Liver (tissue), 9 donors: Measurements from ENCODE around the gene SMAP1. TPM values are rescaled to one million over a fixed set of nuclear protein-coding genes. Genes with fewer than 3 reads are reported as not detected.
"Not testable (repeated sequence)": the region's sequence is repeated elsewhere in the genome, so short reads cannot be mapped to it uniquely, and the experiment has no call there.

Experiments used
- DNase-seq: peaks from one replicate; pipeline ENCODE4 v3.0.0-alpha.2; 2017; ENCODE audit warnings: low spot score
- H3K27ac ChIP-seq, 2 donors: one replicate each; pipeline ENCODE4 v1.7.0; 2013; ENCODE audit warnings: inconsistent platforms in 2 of 2, low read length in 2 of 2, control low read depth in 1 of 2, low read depth in 1 of 2, mild to moderate bottlenecking in 1 of 2
- H3K27me3 ChIP-seq, 4 donors: one replicate each; pipeline versions ENCODE4 v1.6.1 to v1.7.0; 2013; ENCODE audit warnings: low read length in 3 of 4, inconsistent platforms in 1 of 4, mild to moderate bottlenecking in 1 of 4, moderate library complexity in 1 of 4; ENCODE audit not compliant: control insufficient read depth in 4 of 4, insufficient read depth in 4 of 4
- H3K36me3 ChIP-seq, 4 donors: one replicate each; pipeline versions ENCODE4 v1.6.1 to v1.7.0; 2013; ENCODE audit warnings: low read length in 3 of 4, mild to moderate bottlenecking in 3 of 4, low read depth in 1 of 4, moderate library complexity in 1 of 4; ENCODE audit not compliant: control insufficient read depth in 4 of 4, insufficient read depth in 3 of 4
- H3K4me1 ChIP-seq, 4 donors: one replicate each; pipeline versions ENCODE4 v1.6.1 to v1.7.0; 2013; ENCODE audit warnings: low read length in 3 of 4, mild to moderate bottlenecking in 3 of 4, moderate library complexity in 1 of 4; ENCODE audit not compliant: control insufficient read depth in 4 of 4, insufficient read depth in 4 of 4
- H3K4me3 ChIP-seq, 3 donors: one replicate each; pipeline versions ENCODE4 v1.6.1 to v1.7.0; 2013; ENCODE audit warnings: low read length in 3 of 3, control low read depth in 1 of 3, low read depth in 1 of 3, mild to moderate bottlenecking in 1 of 3
- H3K9ac ChIP-seq, 2 donors: one replicate each; pipeline ENCODE4 v1.7.0; 2013; ENCODE audit warnings: low read length in 2 of 2, mild to moderate bottlenecking in 2 of 2, moderate library complexity in 2 of 2, control low read depth in 1 of 2, low read depth in 1 of 2
- H3K9me3 ChIP-seq, 4 donors: one replicate each; pipeline versions ENCODE4 v1.6.1 to v1.7.0; 2013; ENCODE audit warnings: low read length in 3 of 4; ENCODE audit not compliant: control insufficient read depth in 4 of 4
- ATF3 ChIP-seq: IDR thresholded peaks from 2 replicates; pipeline ENCODE4 v1.6.1; 2016; ENCODE audit warnings: antibody characterized with exemption
- EGR1 ChIP-seq, 2 donors: IDR thresholded peaks; 2 replicates each; pipeline ENCODE4 v1.6.1; 2016 to 2018; ENCODE audit warnings: antibody characterized with exemption in 2 of 2, low read depth in 2 of 2
- FOXA1 ChIP-seq: IDR thresholded peaks from 2 replicates; pipeline ENCODE4 v1.6.1; 2016; ENCODE audit warnings: antibody characterized with exemption
- FOXA2 ChIP-seq: IDR thresholded peaks from 2 replicates; pipeline ENCODE4 v1.6.1; 2016; ENCODE audit warnings: antibody characterized with exemption
- GABPA ChIP-seq, 2 donors: IDR thresholded peaks in 1 of 2; conservative IDR thresholded peaks in 1 of 2; 2 replicates each; pipeline ENCODE4 v1.6.1; 2016; ENCODE audit warnings: antibody characterized with exemption in 2 of 2, mild to moderate bottlenecking in 1 of 2, moderate library complexity in 1 of 2
- HNF4A ChIP-seq, 2 donors: conservative IDR thresholded peaks; 2 replicates each; pipeline ENCODE4 v1.6.1; 2016; ENCODE audit warnings: antibody characterized with exemption in 2 of 2, mild to moderate bottlenecking in 2 of 2
- HNF4G ChIP-seq: IDR thresholded peaks from 2 replicates; pipeline ENCODE4 v1.6.1; 2016; ENCODE audit warnings: antibody characterized with exemption
- JUND ChIP-seq, 2 donors: IDR thresholded peaks; 2 replicates each; pipeline ENCODE4 v1.6.1; 2016; ENCODE audit warnings: antibody characterized with exemption in 2 of 2
- NR2F2 ChIP-seq: IDR thresholded peaks from 2 replicates; pipeline ENCODE4 v1.6.1; 2016; ENCODE audit warnings: antibody characterized with exemption
- RAD21 ChIP-seq, 2 donors: IDR thresholded peaks; 2 replicates each; pipeline ENCODE4 v1.6.1; 2016; ENCODE audit warnings: antibody characterized with exemption in 2 of 2, mild to moderate bottlenecking in 2 of 2
- REST ChIP-seq: IDR thresholded peaks from 2 replicates; pipeline ENCODE4 v1.6.1; 2016; ENCODE audit warnings: antibody characterized with exemption, mild to moderate bottlenecking
- RXRA ChIP-seq, 2 donors: IDR thresholded peaks; 2 replicates each; pipeline ENCODE4 v1.6.1; 2017 to 2018; ENCODE audit warnings: antibody characterized with exemption in 2 of 2, mild to moderate bottlenecking in 1 of 2
- SP1 ChIP-seq: IDR thresholded peaks from 2 replicates; pipeline ENCODE4 v1.6.1; 2018; ENCODE audit warnings: antibody characterized with exemption, mild to moderate bottlenecking
- TAF1 ChIP-seq: conservative IDR thresholded peaks from 2 replicates; pipeline ENCODE4 v1.6.1; 2016; ENCODE audit warnings: antibody characterized with exemption, mild to moderate bottlenecking
- YY1 ChIP-seq: IDR thresholded peaks from 2 replicates; pipeline ENCODE4 v1.6.1; 2016; ENCODE audit warnings: antibody characterized with exemption, mild to moderate bottlenecking
- WGBS: extraction: QIAGEN DNeasy Blood & Tissue Kit; methylation state at CpG from one replicate; pipeline ENCODE4 v1.1.7; 2013; 5-methylcytosine and 5-hydroxymethylcytosine counted together
- polyA plus RNA-seq, 2 donors: library from polyadenylated mRNA; stranded (reverse) in 1 of 2; unstranded in 1 of 2; fragments of 200-250 nt in 1 of 2; fragments of >200 nt in 1 of 2; fragmentation: Nextera tagmentation in 1 of 2; extraction: Ambion mirVana in 1 of 2; gene quantifications; one replicate each; pipeline versions ENCODE4 v1.2.1 to v1.2.3, GENCODE V29; 2013 to 2015
- total RNA-seq, 2 donors: library from RNA; depleted of rRNA; stranded (reverse); fragments of >200 nt; gene quantifications; one replicate each; pipeline ENCODE4 v1.2.3, GENCODE V29; 2014
- TF ChIP-seq, protein P1 (sequence below): fragments of 150-350 bp; IDR thresholded peaks from 2 replicates; pipeline ENCODE4 v1.5.1; 2017; ENCODE audit warnings: improper control_type of control experiment, low read depth, low read length; ENCODE audit not compliant: missing input control
- TF ChIP-seq, protein P2 (sequence below): IDR thresholded peaks from 2 replicates; pipeline ENCODE4 v1.6.1; 2016; ENCODE audit warnings: antibody characterized with exemption
- donor health status: healthy.
- donor health status: healthy.
- donor health status: healthy.
- donor health status: healthy.
- donor health status: healthy.

The SMAP1 gene
- total and polyA plus RNA-seq, 4 donors: 9.3 to 13.3 (median 12.7) TPM

DNA sequence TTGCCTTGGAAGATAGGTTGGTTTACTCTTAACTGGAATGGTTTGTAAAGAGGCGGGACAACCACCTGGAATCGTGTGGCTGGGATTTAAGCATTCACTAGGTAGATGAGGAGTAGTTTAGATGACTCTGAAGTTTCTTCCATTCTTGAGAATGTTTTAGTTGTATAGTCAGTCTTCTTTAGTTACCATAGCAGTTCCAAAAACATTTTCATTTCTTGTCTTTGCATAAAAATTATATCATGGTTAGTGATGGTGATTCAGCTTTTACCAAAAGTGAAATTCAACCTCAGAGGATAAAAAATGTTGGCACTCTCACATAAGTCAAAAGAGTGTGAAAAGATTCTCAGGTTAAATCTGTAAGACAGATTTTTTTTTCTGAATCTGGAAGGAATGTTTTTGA lies 70.3 kb downstream of the SMAP1 start:
- WGBS: 92% methylated on average over 2 of the region's 2 CpGs
- no peaks in the 10 kb centered on the region for H3K27me3 ChIP-seq
- TF ChIP-seq ATF3 (no peak), GABPA (IDR thresholded peaks at IDR 0.05 in 1 of 2, conservative IDR thresholded peaks at IDR 0.05 in 1 of 2) (no peak), REST (no peak), NR2F2 (no peak), HNF4A (conservative IDR thresholded peaks at IDR 0.05) (no peak), EGR1 (IDR thresholded peaks at IDR 0.05; ENCODE audit: low read depth in 2 of 2) (no peak), FOXA2 (no peak), YY1 (no peak), RAD21 (IDR thresholded peaks at IDR 0.05) (no peak)

DNA sequence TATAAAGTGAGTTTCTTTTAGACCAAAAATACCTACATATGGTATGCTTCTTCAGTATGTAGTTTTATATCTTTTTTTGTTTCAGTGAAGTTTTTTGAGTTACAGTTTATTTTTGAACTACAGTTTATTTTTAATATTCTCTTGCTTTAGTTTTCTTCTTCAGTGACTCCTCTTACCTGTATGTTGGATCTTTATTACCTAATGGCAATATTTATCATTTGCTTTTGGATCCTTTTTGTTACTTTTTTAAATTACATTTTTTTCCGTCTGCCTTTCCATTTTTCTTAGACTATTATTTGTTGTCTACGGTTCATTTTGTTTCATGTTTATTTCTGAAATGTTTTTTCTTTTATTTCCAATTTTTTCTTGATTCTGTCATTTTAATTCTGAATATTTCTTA lies 71.9 kb downstream of the SMAP1 start:
- peaks cover 0 to 5% (median 1%) of the 10 kb centered on the region in 4 donors for H3K36me3 ChIP-seq
- no peaks in the 10 kb centered on the region for H3K9me3 ChIP-seq
- no peak overlapping the region for H3K27ac ChIP-seq
- no peaks in the 10 kb centered on the region for H3K27me3 ChIP-seq
- peaks cover 0 to 2% (median 0%) of the 10 kb centered on the region in 4 donors for H3K4me1 ChIP-seq
- no peak overlapping the region for H3K4me3 ChIP-seq
- no peak for DNase-seq
- TF ChIP-seq FOXA1: no peak
- no peak for TF ChIP-seq NR2F2
- TF ChIP-seq JUND (IDR thresholded peaks at IDR 0.05): no peak
- TF ChIP-seq RXRA (IDR thresholded peaks at IDR 0.05): no peak
- TF ChIP-seq HNF4G: no peak
- no peak for TF ChIP-seq YY1
- TF ChIP-seq, protein P1, sequence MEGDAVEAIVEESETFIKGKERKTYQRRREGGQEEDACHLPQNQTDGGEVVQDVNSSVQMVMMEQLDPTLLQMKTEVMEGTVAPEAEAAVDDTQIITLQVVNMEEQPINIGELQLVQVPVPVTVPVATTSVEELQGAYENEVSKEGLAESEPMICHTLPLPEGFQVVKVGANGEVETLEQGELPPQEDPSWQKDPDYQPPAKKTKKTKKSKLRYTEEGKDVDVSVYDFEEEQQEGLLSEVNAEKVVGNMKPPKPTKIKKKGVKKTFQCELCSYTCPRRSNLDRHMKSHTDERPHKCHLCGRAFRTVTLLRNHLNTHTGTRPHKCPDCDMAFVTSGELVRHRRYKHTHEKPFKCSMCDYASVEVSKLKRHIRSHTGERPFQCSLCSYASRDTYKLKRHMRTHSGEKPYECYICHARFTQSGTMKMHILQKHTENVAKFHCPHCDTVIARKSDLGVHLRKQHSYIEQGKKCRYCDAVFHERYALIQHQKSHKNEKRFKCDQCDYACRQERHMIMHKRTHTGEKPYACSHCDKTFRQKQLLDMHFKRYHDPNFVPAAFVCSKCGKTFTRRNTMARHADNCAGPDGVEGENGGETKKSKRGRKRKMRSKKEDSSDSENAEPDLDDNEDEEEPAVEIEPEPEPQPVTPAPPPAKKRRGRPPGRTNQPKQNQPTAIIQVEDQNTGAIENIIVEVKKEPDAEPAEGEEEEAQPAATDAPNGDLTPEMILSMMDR: no peak
- TF ChIP-seq SP1: no peak
- TF ChIP-seq, protein P2, sequence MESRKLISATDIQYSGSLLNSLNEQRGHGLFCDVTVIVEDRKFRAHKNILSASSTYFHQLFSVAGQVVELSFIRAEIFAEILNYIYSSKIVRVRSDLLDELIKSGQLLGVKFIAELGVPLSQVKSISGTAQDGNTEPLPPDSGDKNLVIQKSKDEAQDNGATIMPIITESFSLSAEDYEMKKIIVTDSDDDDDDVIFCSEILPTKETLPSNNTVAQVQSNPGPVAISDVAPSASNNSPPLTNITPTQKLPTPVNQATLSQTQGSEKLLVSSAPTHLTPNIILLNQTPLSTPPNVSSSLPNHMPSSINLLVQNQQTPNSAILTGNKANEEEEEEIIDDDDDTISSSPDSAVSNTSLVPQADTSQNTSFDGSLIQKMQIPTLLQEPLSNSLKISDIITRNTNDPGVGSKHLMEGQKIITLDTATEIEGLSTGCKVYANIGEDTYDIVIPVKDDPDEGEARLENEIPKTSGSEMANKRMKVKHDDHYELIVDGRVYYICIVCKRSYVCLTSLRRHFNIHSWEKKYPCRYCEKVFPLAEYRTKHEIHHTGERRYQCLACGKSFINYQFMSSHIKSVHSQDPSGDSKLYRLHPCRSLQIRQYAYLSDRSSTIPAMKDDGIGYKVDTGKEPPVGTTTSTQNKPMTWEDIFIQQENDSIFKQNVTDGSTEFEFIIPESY: no peak
- TF ChIP-seq TAF1: no peak
- H3K9ac ChIP-seq: no peak overlapping the region
- 99% methylated on average over 2 of the region's 2 CpGs for WGBS

More for the DNA sequence above, 70.3 kb downstream of the SMAP1 start:
- H3K9me3 ChIP-seq: no peaks in the 10 kb centered on the region
- H3K4me1 ChIP-seq: peaks cover 0 to 2% (median 0%) of the 10 kb centered on the region in 4 donors
- no peak overlapping the region for H3K9ac ChIP-seq
- H3K36me3 ChIP-seq: peaks cover 0 to 8% (median 1%) of the 10 kb centered on the region in 4 donors
- H3K27ac ChIP-seq: no peak overlapping the region
- no peak overlapping the region for H3K4me3 ChIP-seq
- DNase-seq: no peak

DNA sequence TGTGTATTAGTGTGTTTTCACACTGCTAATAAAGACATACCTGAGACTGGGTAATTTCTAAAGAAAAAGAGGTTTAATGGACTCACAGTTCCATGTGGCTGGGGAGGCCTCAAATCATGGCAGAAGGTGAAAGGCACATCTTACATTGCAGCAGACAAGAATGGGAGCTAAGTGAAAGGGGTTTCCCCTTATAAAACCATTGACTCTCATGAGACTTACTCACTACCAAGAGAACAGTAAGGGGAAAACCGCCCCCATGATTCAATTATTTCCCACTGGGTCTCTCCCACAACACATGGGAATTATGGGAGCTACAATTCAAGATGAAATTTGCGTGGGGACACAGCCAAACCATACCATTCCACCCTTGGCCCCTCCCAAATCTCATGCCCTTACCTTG lies 73.1 kb downstream of the SMAP1 start:
- WGBS: 94% methylated on average over 2 of the region's 2 CpGs
- DNase-seq: not testable (repeated sequence)

GRCh38 chr6:70742462-70742861 lies 74.8 kb downstream of the SMAP1 start:
- not testable (repeated sequence) for H3K4me1 ChIP-seq, H3K9me3 ChIP-seq, DNase-seq, H3K4me3 ChIP-seq, H3K36me3 ChIP-seq, H3K27ac ChIP-seq, H3K9ac ChIP-seq, H3K27me3 ChIP-seq
- WGBS: 98% methylated on average over 3 of the region's 3 CpGs

More for the DNA sequence above, 73.1 kb downstream of the SMAP1 start:
- not testable (repeated sequence) for H3K36me3 ChIP-seq, H3K4me3 ChIP-seq, H3K9ac ChIP-seq, H3K27ac ChIP-seq, H3K9me3 ChIP-seq, H3K4me1 ChIP-seq, H3K27me3 ChIP-seq
